HepG2 (cell line): Measurements from ENCODE around the gene GGT7. TPM values are rescaled to one million over a fixed set of nuclear protein-coding genes. Genes with fewer than 3 reads are reported as not detected.

Experiments used
- ATAC-seq: fragments of 200-7000 bp; cut with Tn5 transposase; 3 replicates; pipeline ENCODE4 v1.9.1; 2020; ENCODE audit warnings: mild to moderate bottlenecking, moderate library complexity
- BruUV-seq: library from RNA; stranded (reverse); fragments of 400-500 nt; replicated peaks from 2 replicates; lab custom pipeline; 2021; lab: Mats Ljungman, UMichigan
- CTCF ChIA-PET: fragments of 300-600 bp; formaldehyde crosslinking; extraction: SDS; loops from one replicate; lab custom pipeline; 2021; ENCODE audit warnings: low total read pairs, inconsistent platforms, low intra/inter-chr PET ratio; lab: Yijun Ruan, JAX
- POLR2A ChIA-PET: fragments of 350-600 bp; sonication (Branson Sonifier 250); formaldehyde crosslinking; loops from one replicate; lab custom pipeline; 2020; ENCODE audit warnings: antibody characterized with exemption, inconsistent platforms; lab: Yijun Ruan, JAX
- DNase-seq: peaks from one replicate; pipeline ENCODE4 v3.0.0-alpha.2; 2015; ENCODE audit warnings: low spot score
- FAIRE-seq: peaks from 3 replicates; lab custom pipeline; 2011; peaks lifted over from hg19 to GRCh38; lab: Jason Lieb, UNC
- H2AFZ ChIP-seq: one replicate; pipeline ENCODE4 v1.6.1; 2011; ENCODE audit warnings: low read length, inconsistent platforms
- H3K27ac ChIP-seq: fragments of 300-600 bp; 3 replicates; pipeline ENCODE4 v1.8.0; 2011; ENCODE audit warnings: mixed run types, mild to moderate bottlenecking, mixed read lengths, low read length, inconsistent platforms; ENCODE audit not compliant: insufficient read depth; ENCODE audit errors: extremely low read length
- H3K27me3 ChIP-seq, 2 experiments: fragments of 200-600 bp in 1 of 2; 2 replicates in 1 of 2; 3 replicates in 1 of 2; pipeline versions ENCODE4 v1.6.0 to v1.8.0; 2011; ENCODE audit warnings: low read length in 2 of 2, mild to moderate bottlenecking in 2 of 2, moderate library complexity in 2 of 2, inconsistent platforms in 1 of 2; ENCODE audit not compliant: insufficient read depth in 2 of 2, control insufficient read depth in 1 of 2
- H3K36me3 ChIP-seq, 2 experiments: fragments of 200-600 bp in 1 of 2; replicated peaks in 1 of 2; 2 replicates in 1 of 2; 3 replicates in 1 of 2; pipeline versions ENCODE4 v1.5.1 to v1.8.0; 2011; ENCODE audit warnings: low read length in 2 of 2, inconsistent platforms in 1 of 2; ENCODE audit not compliant: insufficient read depth in 2 of 2, control insufficient read depth in 1 of 2
- H3K4me1 ChIP-seq: 2 replicates; pipeline ENCODE4 v1.5.1; 2012; ENCODE audit warnings: low read length, inconsistent platforms; ENCODE audit not compliant: insufficient read depth
- H3K4me2 ChIP-seq: 2 replicates; pipeline ENCODE4 v1.6.0; 2011; ENCODE audit warnings: low read depth, low read length, inconsistent platforms
- H3K4me3 ChIP-seq, 3 experiments: fragments of 200-600 bp in 1 of 3; sonication (generic), shearing (Covaris generic) in 1 of 3; replicated peaks in 1 of 3; 2 replicates each; pipeline ENCODE4 v1.5.1; 2011 to 2016; ENCODE audit warnings: low read length in 3 of 3, inconsistent platforms in 2 of 3, low read depth in 2 of 3, mild to moderate bottlenecking in 2 of 3, control low read depth in 1 of 3, mixed read lengths in 1 of 3; ENCODE audit not compliant: insufficient read depth in 1 of 3
- H3K79me2 ChIP-seq: one replicate; pipeline ENCODE4 v1.6.1; 2011; ENCODE audit warnings: low read length, inconsistent platforms; ENCODE audit not compliant: insufficient read depth
- H3K9ac ChIP-seq: 2 replicates; pipeline ENCODE4 v1.6.0; 2011; ENCODE audit warnings: mild to moderate bottlenecking, low read depth, low read length, inconsistent platforms; ENCODE audit not compliant: insufficient read depth
- H3K9me3 ChIP-seq: 2 replicates; pipeline ENCODE4 v1.5.1; 2012; ENCODE audit warnings: mild to moderate bottlenecking, low read length
- H4K20me1 ChIP-seq: 2 replicates; pipeline ENCODE4 v1.6.0; 2011; ENCODE audit warnings: inconsistent platforms, mild to moderate bottlenecking, low read length, moderate library complexity; ENCODE audit not compliant: insufficient read depth
- ARNTL ChIP-seq: sonication (generic); formaldehyde crosslinking; IDR thresholded peaks from 2 replicates; pipeline ENCODE4 v1.4.0; 2020; ENCODE audit warnings: mild to moderate bottlenecking, missing genetic modification reagents
- FOXM1 ChIP-seq: sonication (generic); formaldehyde crosslinking; IDR thresholded peaks from 2 replicates; pipeline ENCODE4 v1.5.0; 2020; ENCODE audit warnings: missing genetic modification reagents
- MAFK ChIP-seq, 2 experiments: IDR thresholded peaks in 1 of 2; conservative IDR thresholded peaks in 1 of 2; 2 replicates each; pipeline ENCODE4 v1.6.1; 2011; ENCODE audit warnings: improper control_type of control experiment in 2 of 2, low read length in 2 of 2
- MZF1 ChIP-seq: sonication (generic); formaldehyde crosslinking; IDR thresholded peaks from 2 replicates; pipeline ENCODE4 v1.8.1; 2023; ENCODE audit warnings: mild to moderate bottlenecking, missing genetic modification reagents, borderline replicate concordance
- PCBP2 ChIP-seq: fragments of 200-400 bp; formaldehyde crosslinking; optimal IDR thresholded peaks from 2 replicates; pipeline ENCODE3; 2018; ENCODE audit warnings: low read length, low read depth; ENCODE audit not compliant: poor library complexity, severe bottlenecking
- RBM39 ChIP-seq: fragments of 200-400 bp; formaldehyde crosslinking; IDR thresholded peaks from one replicate; pipeline ENCODE4 v1.6.1; 2018; ENCODE audit warnings: antibody characterized with exemption, mild to moderate bottlenecking, low read depth, low read length; ENCODE audit not compliant: poor library complexity, severe bottlenecking
- RXRB ChIP-seq: IDR thresholded peaks from 2 replicates; pipeline ENCODE4 v1.6.1; 2016; ENCODE audit warnings: borderline replicate concordance, missing genetic modification reagents, missing compliant biosample characterization
- SNAI1 ChIP-seq: sonication (generic); formaldehyde crosslinking; IDR thresholded peaks from 2 replicates; pipeline ENCODE4 v1.5.0; 2020; ENCODE audit warnings: mild to moderate bottlenecking, missing genetic modification reagents, borderline replicate concordance
- ZFP37 ChIP-seq: sonication (generic); formaldehyde crosslinking; IDR thresholded peaks from 2 replicates; pipeline ENCODE4 v1.4.0; 2020; ENCODE audit warnings: missing genetic modification reagents, borderline replicate concordance
- ZNF121 ChIP-seq: sonication (generic); formaldehyde crosslinking; IDR thresholded peaks from 2 replicates; pipeline ENCODE4 v1.5.0; 2020; ENCODE audit warnings: mild to moderate bottlenecking, missing genetic modification reagents
- ZNF253 ChIP-seq: sonication (generic); formaldehyde crosslinking; IDR thresholded peaks from 2 replicates; pipeline ENCODE4 v1.8.0; 2022; ENCODE audit warnings: mild to moderate bottlenecking, missing genetic modification reagents, borderline replicate concordance
- ZNF501 ChIP-seq: sonication (generic); formaldehyde crosslinking; IDR thresholded peaks from 2 replicates; pipeline ENCODE4 v1.5.1; 2020; ENCODE audit warnings: mild to moderate bottlenecking, moderate library complexity, missing genetic modification reagents
- ZNF652 ChIP-seq: IDR thresholded peaks from 2 replicates; pipeline ENCODE4 v1.6.1; 2016; ENCODE audit warnings: low read depth, borderline replicate concordance
- ZNF678 ChIP-seq: sonication (generic); formaldehyde crosslinking; IDR thresholded peaks from 2 replicates; pipeline ENCODE4 v1.4.0; 2020; ENCODE audit warnings: mild to moderate bottlenecking, missing genetic modification reagents
- ZNF792 ChIP-seq: IDR thresholded peaks from 2 replicates; pipeline ENCODE4 v1.6.1; 2016
- ZSCAN30 ChIP-seq: sonication (generic); formaldehyde crosslinking; IDR thresholded peaks from 2 replicates; pipeline ENCODE4 v1.5.0; 2020; ENCODE audit warnings: mild to moderate bottlenecking, missing genetic modification reagents
- WGBS: methylation state at CpG from one replicate; pipeline ENCODE4 v1.1.6; 2017; ENCODE audit warnings: low lambda C conversion rate; 5-methylcytosine and 5-hydroxymethylcytosine counted together
- in situ Hi-C: cut with HindIII; loops from 2 replicates; pipeline ENCODE4 v1.10.0; 2017; ENCODE audit warnings: low pct_unique_long_range_greater_than_20kb; ENCODE audit not compliant: extremely low pct_ligation_motif_present
- intact Hi-C: fragments of 100-400 bp; cut with micrococcal nuclease; formaldehyde crosslinking; loops from one replicate; pipeline ENCODE4 v1.10.0; 2022; ENCODE audit not compliant: unreplicated experiment
- polyA plus RNA-seq, 8 experiments: library from polyadenylated mRNA; depleted of rRNA in 3 of 8; stranded (reverse) in 7 of 8; unstranded in 1 of 8; fragments of >200 nt; fragmentation: Illumina TruSeq in 4 of 8; extraction: Trizol in 4 of 8; gene quantifications; 2 replicates each; pipeline versions ENCODE4 v1.2.1 to v1.2.3, GENCODE V29; 2011 to 2016; ENCODE audit warnings: low read depth in 4 of 8, missing spikeins in 1 of 8, mixed read lengths in 1 of 8; ENCODE audit not compliant: insufficient read depth in 1 of 8
- total RNA-seq, 5 experiments: library from RNA; depleted of rRNA; stranded (reverse); fragments of >200 nt; fragmentation: Illumina TruSeq; extraction: Trizol; gene quantifications; 2 replicates each; pipeline ENCODE4 v1.2.3, GENCODE V29; 2016; ENCODE audit warnings: low read depth in 1 of 5
- TF ChIP-seq, protein P1 (sequence below): sonication (generic); formaldehyde crosslinking; IDR thresholded peaks from 2 replicates; pipeline ENCODE4 v1.5.0; 2020; ENCODE audit warnings: mild to moderate bottlenecking, missing genetic modification reagents, borderline replicate concordance

The GGT7 gene
- total and polyA plus RNA-seq, 2 of the 13 experiments (the other 11 are each of a cell fraction or from before 2014, with no cell fraction given): 6.6 to 23.0 TPM

- ChIA-PET POLR2A (no interaction called here), CTCF (no interaction called here)
- DNase-seq (no peak), FAIRE-seq (no peak), ATAC-seq (no peak)
- Histone ChIP-seq H3K79me2 (no peaks in the 10 kb centered on the region), H3K4me2 (no peak overlapping the region), H2AFZ (no peak overlapping the region), H3K9me3 (no peaks in the 10 kb centered on the region), H3K27me3 (no peaks in the 10 kb centered on the region), H3K4me1 (no peaks in the 10 kb centered on the region), H3K27ac (no peak overlapping the region), H4K20me1 (no peaks in the 10 kb centered on the region), H3K36me3 (peaks cover 8 to 27% of the 10 kb centered on the region in 2 experiments; a peak in 4 of 5 replicates), H3K4me3 (no peak overlapping the region), H3K9ac (no peak overlapping the region)
- no TSS peak for BruUV-seq
- in situ Hi-C loops: no loop called here
- intact Hi-C loops: no loop called here
- 90% methylated on average over 9 of the region's 9 CpGs for WGBS
- TF ChIP-seq ZNF253 (CRISPR knock-in tag): no peak
- TF ChIP-seq RXRB (CRISPR knock-in tag): no peak
- no peak for TF ChIP-seq ZNF652 (CRISPR knock-in tag)
- no peak for TF ChIP-seq ZNF678 (CRISPR knock-in tag)
- TF ChIP-seq ZSCAN30 (CRISPR knock-in tag): no peak
- no peak for TF ChIP-seq PCBP2
- no peak for TF ChIP-seq FOXM1 (CRISPR knock-in tag)
- TF ChIP-seq, protein P1, sequence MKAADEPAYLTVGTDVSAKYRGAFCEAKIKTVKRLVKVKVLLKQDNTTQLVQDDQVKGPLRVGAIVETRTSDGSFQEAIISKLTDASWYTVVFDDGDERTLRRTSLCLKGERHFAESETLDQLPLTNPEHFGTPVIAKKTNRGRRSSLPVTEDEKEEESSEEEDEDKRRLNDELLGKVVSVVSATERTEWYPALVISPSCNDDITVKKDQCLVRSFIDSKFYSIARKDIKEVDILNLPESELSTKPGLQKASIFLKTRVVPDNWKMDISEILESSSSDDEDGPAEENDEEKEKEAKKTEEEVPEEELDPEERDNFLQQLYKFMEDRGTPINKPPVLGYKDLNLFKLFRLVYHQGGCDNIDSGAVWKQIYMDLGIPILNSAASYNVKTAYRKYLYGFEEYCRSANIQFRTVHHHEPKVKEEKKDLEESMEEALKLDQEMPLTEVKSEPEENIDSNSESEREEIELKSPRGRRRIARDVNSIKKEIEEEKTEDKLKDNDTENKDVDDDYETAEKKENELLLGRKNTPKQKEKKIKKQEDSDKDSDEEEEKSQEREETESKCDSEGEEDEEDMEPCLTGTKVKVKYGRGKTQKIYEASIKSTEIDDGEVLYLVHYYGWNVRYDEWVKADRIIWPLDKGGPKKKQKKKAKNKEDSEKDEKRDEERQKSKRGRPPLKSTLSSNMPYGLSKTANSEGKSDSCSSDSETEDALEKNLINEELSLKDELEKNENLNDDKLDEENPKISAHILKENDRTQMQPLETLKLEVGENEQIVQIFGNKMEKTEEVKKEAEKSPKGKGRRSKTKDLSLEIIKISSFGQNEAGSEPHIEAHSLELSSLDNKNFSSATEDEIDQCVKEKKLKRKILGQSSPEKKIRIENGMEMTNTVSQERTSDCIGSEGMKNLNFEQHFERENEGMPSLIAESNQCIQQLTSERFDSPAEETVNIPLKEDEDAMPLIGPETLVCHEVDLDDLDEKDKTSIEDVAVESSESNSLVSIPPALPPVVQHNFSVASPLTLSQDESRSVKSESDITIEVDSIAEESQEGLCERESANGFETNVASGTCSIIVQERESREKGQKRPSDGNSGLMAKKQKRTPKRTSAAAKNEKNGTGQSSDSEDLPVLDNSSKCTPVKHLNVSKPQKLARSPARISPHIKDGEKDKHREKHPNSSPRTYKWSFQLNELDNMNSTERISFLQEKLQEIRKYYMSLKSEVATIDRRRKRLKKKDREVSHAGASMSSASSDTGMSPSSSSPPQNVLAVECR (CRISPR knock-in tag): no peak
- no peak for TF ChIP-seq ZNF121 (CRISPR knock-in tag)
- no peak for TF ChIP-seq MZF1
- TF ChIP-seq ZFP37 (CRISPR knock-in tag): no peak
- no peak for TF ChIP-seq ARNTL (CRISPR knock-in tag)
- TF ChIP-seq SNAI1 (CRISPR knock-in tag): no peak
- no peak for TF ChIP-seq MAFK (conservative IDR thresholded peaks at IDR 0.05 in 1 of 2, IDR thresholded peaks at IDR 0.05 in 1 of 2; ENCODE audit: low read length in 2 of 2)
- TF ChIP-seq RBM39: no peak
- no peak for TF ChIP-seq ZNF792
- no peak for TF ChIP-seq ZNF501 (CRISPR knock-in tag)
Measured at GRCh38 chr20:34859826-34860545, 12.7 kb downstream of the GGT7 start.
